Choroid plexus epithelial cell (primary cell): Measurements from ENCODE around the gene ZNF423.
"Not testable (repeated sequence)": the region's sequence is repeated elsewhere in the genome, so short reads cannot be mapped to it uniquely, and the experiment has no call there.

ENCODE experiments used
- DNase-seq: peaks from one replicate; pipeline ENCODE4 v3.0.0-alpha.2; 2010; ENCODE audit warnings: low read depth
- H3K4me3 ChIP-seq: 2 replicates; pipeline ENCODE4 v1.5.1; 2011; ENCODE audit warnings: low read depth, mild to moderate bottlenecking, control low read depth, low read length, moderate library complexity
- TF ChIP-seq, protein P1 (sequence below): conservative IDR thresholded peaks from 2 replicates; pipeline ENCODE4 v1.5.1; 2011; ENCODE audit warnings: low read depth, mild to moderate bottlenecking, control low read depth, inconsistent platforms, low read length, moderate library complexity

Gene ZNF423

DNA sequence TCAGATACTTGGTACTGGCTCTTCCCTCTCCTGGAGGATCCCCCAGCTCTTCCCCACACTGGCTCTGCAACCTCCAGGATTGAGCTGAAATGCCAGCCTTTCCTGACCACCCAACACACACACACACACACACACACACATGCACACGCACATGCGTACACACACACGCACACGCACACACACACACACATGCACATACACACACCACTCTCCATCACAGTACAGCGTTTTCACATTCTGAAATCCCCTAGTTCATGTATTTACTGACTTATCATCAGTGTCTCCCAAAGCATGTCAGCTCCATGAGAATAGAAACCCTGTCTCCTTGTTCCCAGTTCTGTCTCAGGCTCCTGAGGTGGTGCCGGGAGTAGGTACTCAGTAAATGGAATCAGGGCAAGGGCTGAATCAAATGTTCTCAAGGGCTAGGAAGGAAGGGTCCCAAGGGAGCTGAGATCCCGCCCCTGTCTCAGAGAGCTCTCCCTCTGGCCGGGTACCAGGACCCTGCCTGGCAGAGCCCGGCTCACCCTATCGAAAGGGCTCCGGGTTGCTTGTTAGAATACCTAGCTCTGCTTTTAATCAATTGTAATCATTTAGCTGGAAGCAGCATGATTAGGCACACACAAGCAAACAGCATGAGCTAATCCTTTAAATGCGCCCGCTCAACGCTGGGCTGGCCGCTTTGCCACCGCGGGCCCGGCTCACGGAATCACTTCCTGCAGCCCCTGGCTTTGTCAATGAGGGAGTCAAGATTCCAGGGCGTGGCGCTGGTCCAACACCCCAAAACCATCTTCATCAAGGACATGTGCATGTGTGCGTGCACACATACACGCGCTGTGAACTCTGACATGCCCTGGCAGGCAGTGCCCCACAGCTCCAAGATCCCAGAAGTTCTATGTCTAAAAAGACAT is 341.6 kb downstream of the ZNF423 start:
- no peak overlapping the region for H3K4me3 ChIP-seq
- no peak for DNase-seq
- TF ChIP-seq, protein P1, sequence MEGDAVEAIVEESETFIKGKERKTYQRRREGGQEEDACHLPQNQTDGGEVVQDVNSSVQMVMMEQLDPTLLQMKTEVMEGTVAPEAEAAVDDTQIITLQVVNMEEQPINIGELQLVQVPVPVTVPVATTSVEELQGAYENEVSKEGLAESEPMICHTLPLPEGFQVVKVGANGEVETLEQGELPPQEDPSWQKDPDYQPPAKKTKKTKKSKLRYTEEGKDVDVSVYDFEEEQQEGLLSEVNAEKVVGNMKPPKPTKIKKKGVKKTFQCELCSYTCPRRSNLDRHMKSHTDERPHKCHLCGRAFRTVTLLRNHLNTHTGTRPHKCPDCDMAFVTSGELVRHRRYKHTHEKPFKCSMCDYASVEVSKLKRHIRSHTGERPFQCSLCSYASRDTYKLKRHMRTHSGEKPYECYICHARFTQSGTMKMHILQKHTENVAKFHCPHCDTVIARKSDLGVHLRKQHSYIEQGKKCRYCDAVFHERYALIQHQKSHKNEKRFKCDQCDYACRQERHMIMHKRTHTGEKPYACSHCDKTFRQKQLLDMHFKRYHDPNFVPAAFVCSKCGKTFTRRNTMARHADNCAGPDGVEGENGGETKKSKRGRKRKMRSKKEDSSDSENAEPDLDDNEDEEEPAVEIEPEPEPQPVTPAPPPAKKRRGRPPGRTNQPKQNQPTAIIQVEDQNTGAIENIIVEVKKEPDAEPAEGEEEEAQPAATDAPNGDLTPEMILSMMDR = no peak

DNA sequence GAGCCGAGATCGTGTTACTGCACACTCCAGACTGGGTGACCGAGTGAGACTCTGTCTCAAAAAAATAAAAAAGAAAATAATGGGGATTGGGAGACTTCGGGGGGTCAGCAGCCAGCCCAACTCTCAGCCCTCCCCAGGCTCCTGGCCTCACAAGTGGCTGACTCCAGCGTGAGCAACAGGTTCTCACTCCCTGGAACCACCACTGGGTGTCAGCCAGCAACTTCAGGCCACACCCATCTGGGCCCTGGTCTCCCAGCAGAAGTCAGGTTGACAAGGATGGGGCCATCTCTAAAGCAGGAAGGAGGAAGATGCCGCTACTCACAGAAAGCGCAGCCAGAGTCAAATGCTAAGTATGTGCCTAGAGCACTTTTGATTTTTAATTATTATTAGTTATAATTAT is 342.9 kb downstream of the ZNF423 start:
- TF ChIP-seq, protein P1 = peak; percentile 35
- peak; percentile 25 for DNase-seq
- H3K4me3 ChIP-seq = no peak overlapping the region

DNA sequence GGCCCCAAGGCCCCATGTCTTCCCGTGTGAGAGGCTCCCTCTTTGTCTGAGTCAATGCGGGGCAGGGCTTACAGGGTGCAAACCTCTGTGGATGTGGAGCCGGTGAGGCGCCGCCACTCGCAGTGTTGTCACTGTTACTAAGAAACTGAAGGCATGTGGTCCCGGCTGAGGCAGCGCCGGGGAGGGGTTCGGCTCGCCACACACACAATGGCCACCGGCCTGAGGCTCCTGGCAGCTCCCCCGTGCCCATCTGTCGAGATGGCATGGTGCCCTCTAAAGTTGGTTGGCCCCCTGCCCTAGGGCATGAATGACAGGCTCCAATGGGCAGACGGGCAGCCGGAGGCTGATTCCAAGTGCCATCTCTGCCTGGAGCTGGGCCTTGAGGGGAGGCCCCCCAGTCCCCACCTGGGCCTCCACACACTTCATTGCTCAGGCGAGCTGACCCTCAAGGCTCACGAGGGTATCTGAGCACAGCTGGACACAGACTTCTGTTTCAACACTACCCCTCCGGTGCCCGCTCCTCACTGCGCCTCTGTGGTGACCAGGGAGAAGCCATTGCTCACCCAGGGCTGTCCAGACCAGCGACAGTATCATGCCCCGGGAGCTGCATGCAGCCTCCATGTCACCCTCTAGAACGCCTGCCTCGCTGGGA is 345.1 kb downstream of the ZNF423 start:
- DNase-seq = no peak
- H3K4me3 ChIP-seq = no peak overlapping the region
- TF ChIP-seq, protein P1 = no peak

DNA sequence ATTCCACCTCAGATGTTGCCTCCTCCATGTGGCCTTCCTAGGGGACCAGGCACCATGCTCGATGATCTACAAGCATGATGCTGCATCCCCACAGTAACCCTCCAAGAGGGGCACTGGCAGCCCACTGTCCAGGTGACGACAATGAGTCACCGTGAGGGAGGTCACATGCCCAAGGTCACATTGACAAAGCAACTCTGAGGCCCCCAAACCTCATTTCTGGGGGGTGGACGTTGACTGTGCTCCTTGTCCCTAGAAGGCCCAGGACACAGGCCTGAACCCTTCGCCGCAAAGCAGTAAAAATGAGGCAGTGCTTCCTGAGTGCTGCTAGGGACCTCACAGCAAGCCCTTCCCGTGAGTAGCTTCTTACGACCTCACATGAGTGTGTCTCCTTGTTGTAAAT is 345.8 kb downstream of the ZNF423 start:
- TF ChIP-seq, protein P1 = no peak
- DNase-seq = no peak
- no peak overlapping the region for H3K4me3 ChIP-seq

DNA sequence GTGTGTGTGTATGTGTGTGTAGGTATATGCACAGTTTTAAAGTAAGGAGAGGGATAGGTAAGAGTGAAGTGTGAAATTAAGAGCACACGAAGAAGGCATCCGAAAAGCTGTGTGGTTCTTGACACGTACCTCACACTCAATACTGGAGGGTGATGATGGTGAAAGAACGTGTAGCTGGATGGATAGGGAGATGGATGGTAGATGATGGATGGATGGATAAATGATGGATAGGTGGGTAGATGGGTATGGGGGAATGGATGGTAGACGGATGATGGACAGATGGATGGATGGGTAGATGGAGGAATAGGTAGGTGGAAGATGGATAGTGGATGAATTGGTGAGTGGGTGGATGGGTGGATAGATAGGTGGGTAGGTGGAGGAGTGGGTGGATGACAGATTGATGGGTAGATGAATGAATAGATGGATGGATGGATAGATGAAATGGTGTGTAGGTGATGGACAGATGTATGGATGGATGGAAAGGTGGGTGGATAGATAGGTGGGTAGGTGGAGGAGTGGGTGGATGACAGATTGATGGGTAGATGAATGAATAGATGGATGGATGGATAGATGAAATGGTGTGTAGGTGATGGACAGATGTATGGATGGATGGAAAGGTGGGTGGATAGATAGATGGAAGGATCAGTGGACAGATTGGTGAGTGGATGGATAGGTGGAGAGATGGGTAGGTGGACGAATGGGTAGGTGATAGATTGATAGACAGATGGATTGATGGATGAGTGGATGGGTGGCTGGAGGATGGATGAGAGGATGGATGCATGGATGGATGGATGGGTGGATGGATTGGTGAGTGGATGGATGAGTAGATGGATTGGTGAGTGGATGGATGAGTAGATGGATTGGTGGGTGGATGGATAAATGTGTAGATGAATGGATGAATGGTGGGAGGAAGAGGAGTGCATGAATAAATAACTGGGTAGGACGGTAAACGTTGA is 349.6 kb downstream of the ZNF423 start:
- DNase-seq, H3K4me3 ChIP-seq: not testable (repeated sequence)

DNA sequence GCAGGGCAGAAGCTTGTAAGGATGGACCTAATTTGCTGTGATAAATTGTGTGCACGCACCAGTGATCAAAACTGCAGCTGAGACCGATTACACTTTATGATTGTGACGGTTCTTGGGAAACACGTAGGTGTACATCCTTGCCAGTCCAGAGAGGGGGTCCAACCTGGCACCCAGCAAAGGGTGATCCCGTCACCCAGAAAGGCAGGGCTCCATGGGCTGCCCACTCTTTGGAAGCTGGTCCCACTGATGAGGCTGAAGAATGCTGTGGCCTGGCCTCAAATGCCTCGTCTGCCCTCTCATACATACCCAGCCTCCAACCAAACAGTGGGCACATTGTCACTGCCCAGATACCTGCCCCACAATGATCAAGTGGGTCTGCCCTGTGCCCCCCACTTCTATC is 350.4 kb downstream of the ZNF423 start:
- no peak for DNase-seq
- no peak overlapping the region for H3K4me3 ChIP-seq
- TF ChIP-seq, protein P1 = no peak

DNA sequence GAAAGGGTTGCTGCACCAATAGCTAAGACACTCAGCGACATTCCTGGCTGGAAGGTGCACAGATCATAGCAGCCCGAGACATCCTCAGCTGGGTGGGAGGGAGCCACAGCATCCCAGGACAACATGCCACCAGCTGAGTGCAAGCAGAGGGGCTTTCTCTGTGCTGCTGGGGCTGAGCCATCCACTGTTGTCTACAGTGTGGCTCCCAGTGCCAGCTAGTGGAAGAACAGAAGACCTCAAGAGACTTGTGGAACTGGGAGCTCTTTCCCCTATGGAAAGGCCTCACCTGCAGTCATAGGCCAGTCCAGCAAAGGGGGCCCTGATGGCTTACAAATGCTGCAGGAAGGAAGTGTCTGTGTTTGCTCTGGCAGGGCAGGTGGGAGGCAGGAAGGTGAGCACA is 351.3 kb downstream of the ZNF423 start:
- TF ChIP-seq, protein P1 = no peak
- H3K4me3 ChIP-seq = no peak overlapping the region
- no peak for DNase-seq
